HEK293T (cell line): ENCODE data around the gene WNT7A.

Experiments used
- ARNT ChIP-seq: fragments of 450-650 bp; IDR thresholded peaks from 2 replicates; pipeline ENCODE4 v1.6.1; 2017; ENCODE audit warnings: mild to moderate bottlenecking
- CTBP1 ChIP-seq: fragments of 450-650 bp; IDR thresholded peaks from 2 replicates; pipeline ENCODE4 v1.6.1; 2016; ENCODE audit warnings: borderline replicate concordance
- FOXK2 ChIP-seq: fragments of 450-650 bp; IDR thresholded peaks from 2 replicates; pipeline ENCODE4 v1.6.1; 2016; ENCODE audit warnings: mild to moderate bottlenecking
- FOXM1 ChIP-seq: fragments of 450-650 bp; IDR thresholded peaks from 2 replicates; pipeline ENCODE4 v1.6.1; 2017; ENCODE audit warnings: mild to moderate bottlenecking, borderline replicate concordance
- HDGF ChIP-seq: fragments of 450-650 bp; IDR thresholded peaks from 2 replicates; pipeline ENCODE4 v1.6.1; 2017; ENCODE audit warnings: antibody characterized with exemption, borderline replicate concordance
- SP1 ChIP-seq: fragments of 450-650 bp; IDR thresholded peaks from 2 replicates; pipeline ENCODE4 v1.6.1; 2017

GRCh38 chr3:13801361-13802204 lies 78.3 kb downstream of the WNT7A start:
- TF ChIP-seq HDGF (no peak), FOXM1 (no peak), ARNT (no peak), FOXK2 (no peak), SP1 (no peak), CTBP1 (no peak)
